ENCODE data around the gene PLA2G4D.
"Not testable (repeated sequence)": the region's sequence is repeated elsewhere in the genome, so short reads cannot be mapped to it uniquely, and the experiment has no call there.

The PLA2G4D gene

DNA sequence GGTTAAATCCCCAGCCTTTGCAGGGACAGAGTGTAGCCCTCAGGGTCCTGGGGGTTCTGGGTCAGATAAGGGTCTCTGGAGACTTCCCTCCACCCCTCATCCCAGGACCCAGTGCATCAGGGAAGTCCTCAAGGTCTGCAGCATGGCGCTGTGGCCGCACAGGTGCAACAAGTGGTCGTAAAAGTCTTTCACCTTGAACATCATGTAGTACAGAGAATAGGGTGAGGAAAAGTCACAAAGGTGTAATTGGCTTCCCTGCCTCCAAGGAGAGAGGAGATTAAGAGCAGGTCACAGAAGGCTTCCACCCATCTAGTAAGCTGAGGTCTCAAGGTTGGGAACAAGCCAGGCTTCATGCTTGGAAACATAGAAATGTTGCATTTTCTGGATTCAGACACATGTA is 29.2 kb upstream of the PLA2G4D start:
- no peak for DNase-seq

GRCh38 chr15:42121682-42122081 is 27.3 kb upstream of the PLA2G4D start:
- DNase-seq = no peak

DNA sequence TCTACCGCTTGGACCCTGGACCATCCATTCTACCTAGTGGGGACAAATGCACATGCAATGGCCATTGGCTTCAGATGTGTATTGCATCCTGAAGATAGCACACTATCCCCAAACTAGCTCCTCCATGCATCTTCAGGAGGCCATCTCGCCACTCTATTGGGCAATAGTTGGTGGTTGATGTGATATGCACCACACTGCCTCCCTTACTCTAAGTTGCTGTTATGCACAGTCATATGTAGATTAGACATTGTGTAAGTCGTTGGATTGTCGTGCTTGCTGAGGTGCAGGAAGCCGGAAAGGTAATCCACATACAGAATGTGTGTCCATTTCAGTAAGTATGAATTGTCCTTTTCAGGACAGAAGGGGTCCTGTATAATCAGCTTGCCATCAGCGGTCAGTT is 26.7 kb upstream of the PLA2G4D start:
- no peak for DNase-seq

DNA sequence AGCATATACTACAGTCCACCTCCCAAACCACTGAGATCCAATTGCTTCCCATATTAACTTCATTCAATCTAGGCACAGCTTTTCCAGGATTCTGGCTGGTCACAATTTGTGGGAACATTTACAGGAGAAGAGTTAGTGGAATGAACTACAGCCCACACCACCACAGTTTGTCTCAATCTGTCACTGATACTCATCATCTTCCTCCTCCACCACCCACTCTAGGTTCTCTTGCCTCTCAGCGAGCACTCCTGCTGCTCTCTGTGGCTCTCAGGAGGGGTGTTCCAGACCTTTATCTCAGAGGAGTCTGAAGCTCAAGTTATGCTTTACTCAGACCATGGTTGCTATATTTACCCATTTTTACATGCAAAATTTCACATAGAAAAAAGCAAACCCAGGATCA is 25.9 kb upstream of the PLA2G4D start:
- no peak for DNase-seq

- DNase-seq = no peak
Observed at GRCh38 chr15:42119446-42119760, 25.0 kb upstream of the PLA2G4D start.

DNA sequence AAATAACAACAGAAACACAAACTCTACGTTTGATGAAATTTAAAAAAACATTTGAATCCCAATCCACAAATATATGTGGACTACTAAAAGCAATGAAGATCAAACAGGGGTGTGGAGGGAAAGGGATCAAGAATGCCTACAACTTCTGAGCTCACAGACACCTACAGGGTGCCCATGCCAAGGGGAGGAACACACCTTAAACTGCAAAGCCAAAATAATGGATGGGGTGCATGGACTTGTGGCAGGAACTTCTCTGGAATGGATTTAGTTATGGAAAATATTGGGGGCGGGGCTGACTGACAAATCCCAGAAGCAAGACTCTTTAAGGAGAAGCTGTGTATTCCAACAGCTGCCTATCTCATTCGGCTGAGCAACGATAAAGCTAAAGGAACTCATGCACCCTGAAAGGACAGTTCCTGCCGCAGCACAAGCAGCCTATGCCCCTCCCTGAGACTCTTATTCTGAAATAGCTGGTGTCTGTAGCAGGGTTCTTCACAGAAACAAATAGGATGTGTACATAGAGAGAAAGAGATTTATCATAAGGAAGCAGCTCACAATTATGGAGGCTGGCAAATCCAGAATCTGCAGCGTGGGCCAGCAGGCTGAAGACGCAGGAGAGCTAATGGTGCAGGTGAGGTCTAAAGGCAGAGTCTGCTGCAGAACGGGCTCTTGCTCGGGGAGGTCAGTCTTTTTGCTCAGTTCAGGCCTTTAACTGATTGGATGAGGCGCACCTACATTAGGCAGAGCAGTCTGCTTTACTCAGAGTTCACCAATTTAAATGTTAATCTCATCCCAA is 24.5 kb upstream of the PLA2G4D start:
- no peak for DNase-seq

DNA sequence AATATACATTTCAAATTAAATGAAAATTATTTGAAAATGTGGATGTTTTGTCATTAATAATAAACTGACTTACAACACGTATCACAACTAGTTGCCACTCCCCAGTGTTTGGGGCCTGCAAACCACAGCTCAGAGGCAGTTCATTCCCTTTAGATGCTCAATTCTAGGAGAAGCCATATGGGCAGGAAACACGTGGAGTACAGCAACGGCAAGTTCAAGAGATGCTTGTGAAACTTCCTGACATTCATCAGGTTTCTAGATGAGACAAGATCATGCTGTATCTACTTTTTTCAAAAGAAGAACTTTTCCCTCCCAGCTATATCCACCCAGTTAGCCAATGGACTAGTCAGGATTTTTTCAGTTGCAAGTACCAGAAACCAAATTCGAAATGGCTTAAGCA is 17.6 kb upstream of the PLA2G4D start:
- DNase-seq = no peak

DNA sequence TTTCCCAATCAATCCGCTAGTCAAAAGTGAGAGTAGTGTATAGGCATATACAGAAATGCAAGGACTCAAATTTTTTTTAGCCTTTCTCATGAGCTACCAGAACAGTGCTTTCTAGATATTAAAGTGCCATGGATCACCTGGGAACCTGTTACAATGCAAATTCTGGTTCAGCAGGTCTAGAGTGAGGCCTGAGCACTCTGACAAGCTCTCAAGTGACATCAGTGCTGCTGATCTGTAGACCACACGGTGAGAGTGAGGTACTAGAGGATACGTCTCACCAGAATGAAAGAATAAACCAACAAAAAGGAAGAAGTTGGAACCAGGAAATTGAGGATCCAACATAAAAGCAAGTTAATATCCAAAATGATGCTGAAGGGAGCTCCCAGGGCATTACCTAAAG is 16.0 kb upstream of the PLA2G4D start:
- no peak for DNase-seq

DNA sequence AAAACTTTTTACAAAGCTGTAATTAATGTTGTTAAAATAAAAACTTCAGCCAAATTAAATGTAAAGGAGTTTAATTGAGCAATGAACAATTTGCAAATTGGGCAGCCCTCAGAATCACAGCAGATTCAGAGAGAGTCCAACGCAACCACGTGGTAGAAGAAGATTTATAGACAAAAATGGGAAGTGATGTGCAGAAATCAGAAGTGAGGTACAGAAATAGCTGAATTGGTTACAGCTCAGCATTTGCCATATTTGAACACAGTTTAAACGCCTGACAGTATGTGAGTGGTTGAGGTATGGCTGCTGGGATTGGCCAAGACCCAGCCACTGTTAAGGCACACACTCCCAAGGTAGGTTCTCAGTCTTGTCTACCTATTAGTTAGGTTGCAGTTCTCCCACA is 14.4 kb upstream of the PLA2G4D start:
- no peak for DNase-seq

- no peak for DNase-seq
Observed at GRCh38 chr15:42108189-42108588, 13.8 kb upstream of the PLA2G4D start.

DNA sequence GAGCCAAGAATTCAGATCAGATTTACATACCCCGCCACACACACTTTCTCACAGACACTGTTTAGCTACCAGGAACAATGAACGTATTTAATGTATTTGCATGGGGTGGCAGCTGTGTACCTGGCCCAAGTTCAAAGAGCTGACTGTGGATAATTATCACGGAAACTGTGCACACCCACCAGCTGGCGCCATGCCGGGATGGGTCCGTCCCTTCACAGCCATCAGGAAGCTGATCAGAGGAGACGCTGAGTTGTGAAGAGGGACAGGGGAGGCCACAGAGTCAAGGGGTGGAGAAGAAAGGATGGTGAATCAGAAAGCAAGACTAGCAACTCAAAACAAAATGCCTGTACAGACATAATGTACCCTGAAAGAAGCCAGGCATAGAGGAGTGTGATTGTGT is 13.1 kb upstream of the PLA2G4D start:
- peak; percentile 37 to 52 for DNase-seq

GRCh38 chr15:42106288-42106687 is 11.9 kb upstream of the PLA2G4D start:
- no peak for DNase-seq

GRCh38 chr15:42104095-42104891 is 9.9 kb upstream of the PLA2G4D start:
- no peak for DNase-seq

- no peak for DNase-seq
Observed at GRCh38 chr15:42102646-42103235, 8.4 kb upstream of the PLA2G4D start.

DNA sequence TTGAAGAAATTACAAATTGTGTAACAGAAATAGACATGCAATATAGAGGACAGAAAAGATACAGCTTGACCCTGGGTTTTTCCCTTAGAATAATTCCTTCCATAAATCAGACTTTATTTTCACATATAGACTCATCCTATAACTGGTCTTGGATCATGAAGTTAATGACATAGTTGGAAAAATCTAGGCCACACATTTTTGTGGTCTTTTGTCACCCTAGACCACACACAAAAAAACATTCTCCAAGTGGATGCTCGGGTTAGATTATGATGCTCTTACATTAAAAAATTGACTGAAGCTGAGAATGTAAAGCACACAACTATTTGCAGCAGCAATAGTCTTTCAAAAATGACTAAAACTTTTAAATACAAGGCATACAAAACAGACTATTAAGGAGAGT is 7.5 kb upstream of the PLA2G4D start:
- DNase-seq = no peak

GRCh38 chr15:42100021-42100800 is 5.8 kb upstream of the PLA2G4D start:
- DNase-seq = no peak

- DNase-seq = no peak
Observed at GRCh38 chr15:42097018-42097417, 2.7 kb upstream of the PLA2G4D start.

GRCh38 chr15:42093966-42094365 is 396 bp downstream of the PLA2G4D start:
- no peak for DNase-seq

DNA sequence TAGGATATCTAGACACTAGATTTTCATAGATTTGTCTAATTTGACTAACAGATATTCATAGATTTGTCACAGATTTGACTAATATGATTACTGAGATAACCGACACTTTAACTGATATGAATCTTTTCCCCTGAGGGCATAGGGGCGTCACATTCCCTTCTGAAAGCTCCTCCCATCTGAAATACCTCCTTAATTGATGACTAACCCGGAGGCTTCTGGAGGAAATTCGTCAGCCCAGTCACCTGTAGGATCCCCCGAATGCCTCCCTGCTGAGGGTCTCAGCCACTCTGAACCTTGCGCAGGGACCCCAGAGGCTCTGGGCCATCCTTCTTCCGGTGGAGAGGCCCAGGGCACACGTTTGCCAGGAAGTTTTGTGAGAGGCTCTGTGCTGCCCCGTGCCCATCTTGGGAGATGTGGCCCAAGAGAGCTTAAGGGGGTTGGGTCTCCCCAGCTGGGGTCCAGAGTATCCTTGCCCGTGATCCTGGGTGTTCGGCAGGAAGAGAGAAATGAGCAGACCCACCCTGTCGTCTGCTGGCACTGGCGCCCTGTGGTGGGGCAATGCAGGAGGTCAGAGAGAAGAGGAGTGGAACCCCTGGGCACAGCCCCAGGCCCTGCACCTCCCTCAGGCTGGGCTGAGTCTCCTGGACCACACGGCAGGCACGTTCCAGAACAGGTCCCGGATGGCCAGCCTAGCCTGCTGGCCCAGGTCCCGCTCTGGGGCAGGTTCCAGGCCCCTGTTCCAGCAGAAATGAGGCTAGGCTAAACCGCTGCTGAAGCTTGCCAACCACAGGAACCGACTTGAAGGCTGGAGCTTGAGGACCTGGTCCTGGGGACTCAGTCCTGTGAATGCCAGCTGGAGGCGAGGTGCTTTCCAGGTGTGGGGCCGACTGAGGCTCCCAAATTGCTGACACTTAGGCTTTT is 1.7 kb downstream of the PLA2G4D start:
- DNase-seq = no peak

GRCh38 chr15:42091753-42092397 is 2.5 kb downstream of the PLA2G4D start:
- not testable (repeated sequence) for DNase-seq

- DNase-seq = no peak
Observed at GRCh38 chr15:42090781-42091180, 3.6 kb downstream of the PLA2G4D start.

DNA sequence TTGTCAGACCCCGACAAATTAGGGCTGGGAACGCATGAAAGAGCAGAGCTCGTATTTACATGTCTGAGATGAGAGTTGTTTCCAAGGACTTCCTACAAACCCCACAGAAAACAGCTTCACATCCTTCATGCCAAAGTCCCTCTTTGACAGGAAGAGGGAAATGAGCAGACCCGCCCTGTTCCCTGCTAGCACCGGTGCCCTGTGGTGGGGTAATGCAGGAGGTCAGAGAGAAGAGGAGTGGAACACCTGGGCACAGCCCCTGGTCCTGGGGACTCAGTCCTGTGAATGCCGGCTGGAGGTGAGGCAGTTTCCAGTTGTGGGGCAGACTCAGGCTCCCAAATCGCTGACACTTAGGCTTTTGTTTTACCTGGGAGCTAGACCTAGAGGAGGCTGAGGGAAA is 4.0 kb downstream of the PLA2G4D start:
- DNase-seq = no peak

All from stimulated activated CD4-positive, alpha-beta T cell treated with anti-CD3 and anti-CD28 coated beads, Interleukin-2, amount 100 ng/mL, for 24 hours (primary cell).